ENCODE results near the gene PTPA. TPM values are rescaled to one million over a fixed set of nuclear protein-coding genes. Genes with fewer than 3 reads are reported as not detected.

The PTPA gene
- 143 TPM for total RNA-seq

DNA sequence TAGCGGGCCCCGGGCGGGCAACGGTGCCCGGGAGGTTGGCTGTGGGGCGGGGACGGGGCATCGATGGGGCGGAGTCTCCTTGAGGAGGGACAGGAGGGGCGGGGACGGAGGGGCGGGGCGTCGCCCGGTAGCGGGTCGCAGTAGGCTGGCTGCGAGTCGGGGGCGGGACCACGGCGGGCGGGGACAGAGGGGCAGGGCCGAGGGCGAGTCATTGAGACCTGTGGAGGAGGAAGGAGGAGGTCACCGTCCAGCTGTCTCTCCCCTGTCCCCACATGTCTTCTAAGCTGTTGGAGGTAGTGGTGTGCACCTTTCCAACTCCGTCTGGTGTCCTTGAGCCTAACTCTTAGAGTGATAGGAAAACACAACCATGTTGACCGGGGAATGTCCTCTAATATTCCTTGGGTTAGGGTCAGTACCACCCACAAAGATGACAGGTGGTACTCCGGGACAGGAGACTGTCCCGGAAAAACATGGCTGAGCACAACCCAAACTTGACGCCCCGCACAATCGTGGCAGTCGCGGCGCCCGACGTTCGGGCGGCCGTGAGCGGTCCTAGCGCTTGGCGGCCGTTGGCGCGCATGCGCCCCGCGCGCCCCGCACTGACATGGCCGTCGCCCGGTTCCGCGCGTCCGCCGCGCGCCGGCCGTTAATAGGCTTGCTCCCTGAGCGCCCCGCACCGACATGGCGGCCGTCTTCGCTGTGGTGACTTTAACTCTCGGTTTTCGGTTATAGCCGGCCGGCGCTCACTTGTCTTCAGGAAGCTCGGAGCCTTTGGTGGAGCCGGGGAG, at the start of gene PTPA, which contains the start of gene CRAT:
Gene PTPA (plus strand): TSS at position 676 of the 788 bp plus-strand sequence. CDS start 186 bp downstream, outside the sequence.
Gene CRAT (minus strand): TSS at position 54 of the 788 bp plus-strand sequence. CDS start 284 bp downstream, outside the sequence.
- DNase-seq (ENCODE audit: low spot score): peak; percentile 98

DNA sequence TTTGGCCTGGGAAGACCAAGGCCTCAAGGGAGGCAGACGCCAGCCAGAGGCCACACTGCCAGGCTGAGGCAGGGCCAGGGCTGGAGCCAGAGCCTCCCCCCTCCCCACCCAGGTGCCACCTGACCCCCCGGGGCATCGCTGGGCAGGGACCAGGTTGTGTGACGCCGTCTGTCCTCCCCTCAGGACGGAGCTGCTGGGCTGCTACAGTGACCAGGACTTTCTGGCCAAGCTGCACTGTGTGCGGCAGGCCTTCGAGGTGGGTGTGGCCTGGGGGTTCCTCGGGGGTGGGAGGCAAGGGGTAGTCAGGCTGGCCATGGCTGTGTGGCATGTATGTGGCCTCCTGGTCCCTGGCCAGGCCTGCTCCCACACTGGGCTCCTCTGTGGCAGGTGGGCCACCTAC, 48.2 kb upstream of the PTPA start:
- DNase-seq (ENCODE audit: low spot score): no peak

DNA sequence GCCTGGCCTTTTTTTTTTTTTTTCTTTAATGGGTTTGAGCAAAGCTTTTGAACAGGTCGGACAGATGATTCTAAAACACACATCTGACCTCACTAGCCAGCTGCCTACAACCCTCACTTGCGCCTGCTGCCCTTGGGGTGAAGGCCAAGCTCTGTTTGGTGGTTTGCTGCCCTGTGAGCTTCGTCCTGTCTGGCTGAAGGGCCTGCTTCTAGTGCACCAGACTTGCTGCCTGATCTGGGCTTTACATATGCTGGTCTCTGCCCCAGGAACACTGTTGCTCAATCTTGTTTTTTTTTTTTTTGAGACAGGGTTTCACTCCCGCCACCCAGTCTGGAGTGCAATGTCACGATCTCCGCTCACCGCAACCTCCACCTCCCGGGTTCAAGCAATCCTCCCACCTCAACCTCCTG, 46.7 kb upstream of the PTPA start:
- DNase-seq (ENCODE audit: low spot score): no peak

GRCh38 chr9:129068110-129068509, 43.1 kb upstream of the PTPA start:
- DNase-seq (ENCODE audit: low spot score): no peak

GRCh38 chr9:129068990-129069861, 42.0 kb upstream of the PTPA start:
- DNase-seq (ENCODE audit: low spot score): peak; percentile 57

GRCh38 chr9:129069862-129070641, 41.2 kb upstream of the PTPA start:
- DNase-seq (ENCODE audit: low spot score): no peak

- no peak for DNase-seq (ENCODE audit: low spot score)
These were observed 40.3 kb upstream of the PTPA start for GRCh38 chr9:129070696-129071525.

- no peak for DNase-seq (ENCODE audit: low spot score)
These were observed 39.6 kb upstream of the PTPA start for GRCh38 chr9:129071526-129072126.

DNA sequence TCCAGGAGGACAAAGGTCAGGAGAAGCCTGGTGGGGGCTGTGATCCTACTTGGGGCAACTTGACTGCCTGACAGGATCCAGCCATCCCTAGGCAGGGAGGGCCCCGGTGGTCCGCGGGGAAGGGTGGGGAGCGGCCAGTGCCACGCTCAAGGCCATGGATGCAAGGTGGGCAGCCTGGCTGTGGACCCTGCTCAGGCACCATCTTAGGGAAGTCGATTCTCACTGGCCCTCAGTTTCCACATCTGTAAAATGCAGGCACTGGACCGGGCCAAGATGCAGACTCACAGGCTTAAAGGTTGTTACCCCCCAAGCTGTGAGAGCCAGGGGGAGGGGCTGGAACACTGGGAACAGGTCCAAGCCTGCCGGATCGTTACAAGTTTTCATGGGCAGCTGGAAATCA, 39.0 kb upstream of the PTPA start:
- DNase-seq (ENCODE audit: low spot score): no peak

DNA sequence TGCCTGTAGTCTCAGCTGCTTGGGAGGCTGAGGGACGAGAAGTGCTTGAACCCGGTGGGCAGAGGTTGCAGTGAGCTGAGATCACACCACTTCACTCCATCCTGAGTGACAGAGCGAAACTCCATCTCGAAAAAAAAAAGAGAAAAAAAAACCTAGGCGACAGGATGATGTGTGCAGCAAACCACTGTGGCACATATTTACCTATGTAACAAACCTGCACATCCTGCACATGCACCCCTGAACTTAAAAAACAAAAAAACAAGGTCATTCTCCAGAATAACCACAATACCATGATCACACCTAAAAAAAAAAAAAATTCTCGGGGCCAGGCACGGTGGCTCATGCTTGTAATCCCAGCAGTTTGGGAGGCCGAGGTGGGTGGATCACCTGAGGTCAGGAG, 37.8 kb upstream of the PTPA start:
- no peak for DNase-seq (ENCODE audit: low spot score)

GRCh38 chr9:129074106-129074505, 37.1 kb upstream of the PTPA start:
- no peak for DNase-seq (ENCODE audit: low spot score)

DNA sequence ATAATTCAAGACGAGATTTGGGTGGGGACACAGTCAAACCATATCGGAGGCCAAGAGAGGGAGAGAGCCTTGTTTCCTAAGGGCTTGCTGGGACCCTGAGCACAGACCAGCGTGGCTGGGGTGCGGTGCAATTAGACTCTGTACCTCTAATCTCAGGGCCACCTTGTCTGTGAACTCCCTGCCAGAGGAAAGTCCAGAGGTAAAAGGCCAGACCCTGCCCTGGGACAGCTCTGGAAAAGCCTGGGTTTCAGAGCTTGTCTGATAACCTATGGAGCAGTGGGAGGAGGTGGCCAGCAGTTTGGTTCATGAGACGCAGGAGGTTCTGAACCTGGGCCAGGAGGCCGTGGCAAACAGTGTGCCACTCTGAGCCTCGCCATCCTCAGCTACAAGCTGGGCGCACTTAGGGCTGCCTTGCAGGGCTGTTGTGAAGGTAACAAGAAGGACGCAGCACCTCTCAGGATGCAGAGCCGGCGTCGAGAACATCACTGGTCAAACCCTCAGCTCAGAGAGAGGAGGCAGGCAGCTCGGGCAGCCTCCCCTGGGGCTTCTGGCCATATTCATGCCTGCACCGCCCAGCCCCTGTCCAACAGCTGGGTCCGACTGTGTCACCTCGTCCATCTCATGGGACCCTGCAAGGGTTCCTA, 35.1 kb upstream of the PTPA start:
- DNase-seq (ENCODE audit: low spot score): no peak

GRCh38 chr9:129076640-129077037, 34.6 kb upstream of the PTPA start:
- no peak for DNase-seq (ENCODE audit: low spot score)

GRCh38 chr9:129077236-129077635, 34.0 kb upstream of the PTPA start:
- DNase-seq (ENCODE audit: low spot score): no peak

GRCh38 chr9:129078691-129079503, 32.3 kb upstream of the PTPA start:
- DNase-seq (ENCODE audit: low spot score): no peak

DNA sequence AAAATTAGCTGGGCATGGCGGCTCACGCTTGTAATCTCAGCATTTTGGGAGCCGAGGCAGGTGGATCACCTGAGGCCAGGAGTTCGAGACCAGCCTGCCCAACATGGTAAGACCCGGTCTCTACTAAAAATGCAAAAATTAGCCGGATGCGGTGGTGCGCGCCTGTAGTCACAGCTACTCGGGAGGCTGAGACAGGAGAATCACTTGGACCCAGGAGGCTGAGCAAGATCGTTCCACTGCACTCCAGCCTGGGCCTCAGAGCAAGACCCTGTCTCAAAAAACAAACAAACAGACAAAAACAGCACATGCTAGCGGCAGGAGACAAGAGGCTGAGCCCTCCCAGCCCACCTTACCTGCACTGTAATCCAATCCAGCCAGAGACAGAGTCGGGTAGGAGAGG, 31.4 kb upstream of the PTPA start:
- no peak for DNase-seq (ENCODE audit: low spot score)

- no peak for DNase-seq (ENCODE audit: low spot score)
These were observed 31.0 kb upstream of the PTPA start for GRCh38 chr9:129080298-129080600.

- peak; percentile 99 for DNase-seq (ENCODE audit: low spot score)
These were observed 30.4 kb upstream of the PTPA start, which contains the start of gene DOLPP1 for GRCh38 chr9:129080601-129081387. Gene DOLPP1 (plus strand): TSS chr9:129081111. CDS start chr9:129081132, 21 bp downstream.

Data from ureter (tissue), 1 donor.